ENCODE data around the gene ITGAD. TPM values are rescaled to one million over a fixed set of nuclear protein-coding genes. Genes with fewer than 3 reads are reported as not detected.

ITGAD gene
- total RNA-seq, 1 donor from 2014 or later, result 0.07 TPM

GRCh38 chr16:31467151-31467773, 74.1 kb downstream of the ITGAD start:
- Mint-ChIP-seq H3K4me3 (peak overlapping the region; percentile 64), H3K27ac (peak overlapping the region; percentile 78), H3K36me3 (ENCODE audit: low read depth) (peaks cover 32% of the 10 kb centered on the region), H3K9me3 (no peaks in the 10 kb centered on the region), H3K4me1 (peaks cover 37% of the 10 kb centered on the region), H3K27me3 (no peaks in the 10 kb centered on the region)
- POLR2A ChIA-PET, result interaction anchor here (0.6 kb wide), 1 partner anchor 287 kb away, joined by 3 read pairs; the partner anchor contains the start of gene FUS
- no peak for TF ChIP-seq CTCF (IDR thresholded peaks at IDR 0.05)
- peak; percentile 91 for ATAC-seq (ENCODE audit: low read depth)
- intact Hi-C loops (cut with micrococcal nuclease), result no loop called here
- DNase-seq, result no peak
- CTCF ChIA-PET, result interaction anchor here (0.7 kb wide), 1 partner anchor 201 kb away, joined by 4 read pairs; no protein-coding TSS in a partner anchor

GRCh38 chr16:31467858-31468257, 74.7 kb downstream of the ITGAD start:
- POLR2A ChIA-PET, result interaction anchor here (0.6 to 2.2 kb wide), 2 partner anchors 9 to 288 kb away, joined by 3 to 16 read pairs; partner anchors contain the start of genes ARMC5 and FUS
- intact Hi-C loops (cut with micrococcal nuclease), result no loop called here
- CTCF ChIA-PET, result interaction anchor here (0.7 kb wide), 1 partner anchor 202 kb away, joined by 4 read pairs; no protein-coding TSS in a partner anchor
- no peak overlapping the region for H3K4me3 Mint-ChIP-seq
- H3K27me3 Mint-ChIP-seq, result no peaks in the 10 kb centered on the region
- no peak overlapping the region for H3K27ac Mint-ChIP-seq
- no peak for DNase-seq
- ATAC-seq (ENCODE audit: low read depth), result no peak
- H3K4me1 Mint-ChIP-seq, result peaks cover 42% of the 10 kb centered on the region
- H3K9me3 Mint-ChIP-seq, result no peaks in the 10 kb centered on the region
- peaks cover 28% of the 10 kb centered on the region for H3K36me3 Mint-ChIP-seq (ENCODE audit: low read depth)
- TF ChIP-seq CTCF (IDR thresholded peaks at IDR 0.05), result no peak

GRCh38 chr16:31470615-31471014, 77.5 kb downstream of the ITGAD start:
- CTCF ChIA-PET, result interaction anchor here (1.1 kb wide), 1 partner anchor 10 kb away, joined by 3 read pairs; no protein-coding TSS in a partner anchor
- DNase-seq, result no peak
- H3K27me3 Mint-ChIP-seq, result no peaks in the 10 kb centered on the region
- POLR2A ChIA-PET, result interaction anchor here (0.8 to 2.0 kb wide), 2 partner anchors 8 to 11 kb away, joined by 3 to 16 read pairs; partner anchors contain the start of gene ARMC5
- H3K36me3 Mint-ChIP-seq (ENCODE audit: low read depth), result peaks cover 10% of the 10 kb centered on the region
- H3K9me3 Mint-ChIP-seq, result no peaks in the 10 kb centered on the region
- no peak overlapping the region for H3K27ac Mint-ChIP-seq
- intact Hi-C loops (cut with micrococcal nuclease), result no loop called here
- ATAC-seq (ENCODE audit: low read depth), result no peak
- no peak overlapping the region for H3K4me3 Mint-ChIP-seq
- H3K4me1 Mint-ChIP-seq, result peaks cover 46% of the 10 kb centered on the region
- no peak for TF ChIP-seq CTCF (IDR thresholded peaks at IDR 0.05)

- Mint-ChIP-seq H3K9me3 (no peaks in the 10 kb centered on the region), H3K27ac (no peak overlapping the region), H3K27me3 (no peaks in the 10 kb centered on the region), H3K4me3 (peak overlapping the region; percentile 38), H3K4me1 (peaks cover 47% of the 10 kb centered on the region), H3K36me3 (ENCODE audit: low read depth) (peaks cover 8% of the 10 kb centered on the region)
- ChIA-PET CTCF (interaction anchor here (1.1 kb wide), 1 partner anchor 11 kb away, joined by 3 read pairs; no protein-coding TSS in a partner anchor), POLR2A (interaction anchor here (2.0 kb wide), 1 partner anchor 12 kb away, joined by 16 read pairs; the partner anchor contains the start of gene ARMC5)
- intact Hi-C loops (cut with micrococcal nuclease), result no loop called here
- DNase-seq (no peak), ATAC-seq (ENCODE audit: low read depth) (no peak)
- no peak for TF ChIP-seq CTCF (IDR thresholded peaks at IDR 0.05)
Observed at GRCh38 chr16:31471241-31471874, 78.2 kb downstream of the ITGAD start.

All from activated B cell treated with CpG ODN at 0.5 μM for 24 hours (primary cell).